A549 (cell line): ENCODE measurements around the gene TMEM101. TPM values are rescaled to one million over a fixed set of nuclear protein-coding genes. Genes with fewer than 3 reads are reported as not detected.

ENCODE experiments used
- ATAC-seq, 2 experiments: fragments of 200-7000 bp in 1 of 2; fragments of >200 bp in 1 of 2; cut with Nextera tagmentation in 1 of 2; cut with Tn5 transposase in 1 of 2; 3 replicates each; pipeline versions ENCODE4 v1.8.0 to v1.9.1; 2018 to 2020; ENCODE audit warnings: mild to moderate bottlenecking in 1 of 2, moderate library complexity in 1 of 2
- CTCF ChIA-PET: fragments of 300-600 bp; sonication (Branson Sonifier 250); formaldehyde crosslinking; extraction: SDS; loops from one replicate; lab custom pipeline; 2021; ENCODE audit warnings: antibody characterized with exemption, inconsistent platforms; lab: Yijun Ruan, JAX
- POLR2A ChIA-PET: fragments of 350-600 bp; formaldehyde crosslinking; extraction: SDS; loops from one replicate; lab custom pipeline; 2021; ENCODE audit warnings: antibody characterized with exemption, inconsistent platforms; lab: Yijun Ruan, JAX
- DNase-seq, 2 experiments: peaks; one replicate each; pipeline versions ENCODE4 v3.0.0 to v3.0.0-alpha.2; 2011 to 2016; ENCODE audit warnings: low read depth in 1 of 2, low spot score in 1 of 2
- FAIRE-seq: peaks from 2 replicates; lab custom pipeline; 2011; peaks lifted over from hg19 to GRCh38; lab: Jason Lieb, UNC
- H3K27ac ChIP-seq, 2 experiments: fragments of >200 bp; sonication (Bioruptor Twin); formaldehyde crosslinking; 3 replicates each; pipeline ENCODE4 v1.5.1; 2016 to 2017
- H3K4me1 ChIP-seq: fragments of >200 bp; sonication (Bioruptor Twin); formaldehyde crosslinking; 3 replicates; pipeline ENCODE4 v1.6.1; 2016
- H3K4me2 ChIP-seq: fragments of >200 bp; sonication (Bioruptor Twin); formaldehyde crosslinking; 3 replicates; pipeline ENCODE4 v1.6.1; 2016
- H3K4me3 ChIP-seq: fragments of >200 bp; sonication (Bioruptor Twin); formaldehyde crosslinking; 3 replicates; pipeline ENCODE4 v1.5.1; 2016
- H3K9me3 ChIP-seq: fragments of >200 bp; sonication (Bioruptor Twin); formaldehyde crosslinking; 3 replicates; pipeline ENCODE4 v1.6.1; 2016
- CBX2 ChIP-seq: fragments of 200-600 bp; sonication (generic); IDR thresholded peaks from 2 replicates; pipeline ENCODE4 v1.6.1; 2016; ENCODE audit warnings: low read depth, mild to moderate bottlenecking, borderline replicate concordance
- CEBPB ChIP-seq, 2 experiments: fragments of >200 bp in 1 of 2; sonication (Bioruptor Twin) in 1 of 2; formaldehyde crosslinking in 1 of 2; IDR thresholded peaks; 2 replicates each; pipeline ENCODE4 v1.6.1; 2012 to 2016
- CTCF ChIP-seq: fragments of >200 bp; sonication (Bioruptor Twin); formaldehyde crosslinking; IDR thresholded peaks from 3 replicates; pipeline ENCODE4 v1.5.1; 2016
- EHMT2 ChIP-seq: fragments of 200-600 bp; sonication (generic); IDR thresholded peaks from 2 replicates; pipeline ENCODE4 v1.6.1; 2016; ENCODE audit warnings: antibody characterized with exemption, low read depth, mild to moderate bottlenecking, moderate library complexity
- EP300 ChIP-seq, 2 experiments: fragments of >200 bp; sonication (Bioruptor Twin); formaldehyde crosslinking; IDR thresholded peaks; 2 replicates in 1 of 2; 3 replicates in 1 of 2; pipeline ENCODE4 v1.6.1; 2016 to 2017
- ESRRA ChIP-seq: fragments of 150-350 bp; IDR thresholded peaks from 2 replicates; pipeline ENCODE4 v1.6.1; 2014; ENCODE audit warnings: mild to moderate bottlenecking, low read length, borderline replicate concordance
- GATA3 ChIP-seq: IDR thresholded peaks from 2 replicates; pipeline ENCODE4 v1.6.1; 2012; ENCODE audit warnings: borderline replicate concordance
- HMGXB4 ChIP-seq: fragments of 250-450 bp; sonication (Bioruptor Pico); IDR thresholded peaks from 2 replicates; pipeline ENCODE4 v1.5.0; 2021; ENCODE audit warnings: mild to moderate bottlenecking, moderate library complexity, borderline replicate concordance
- HOXA7 ChIP-seq: fragments of 250-450 bp; sonication (Bioruptor Pico); IDR thresholded peaks from 2 replicates; pipeline ENCODE4 v1.5.0; 2020; ENCODE audit warnings: mild to moderate bottlenecking, moderate library complexity
- KDM1A ChIP-seq: fragments of 200-600 bp; sonication (generic); IDR thresholded peaks from 2 replicates; pipeline ENCODE4 v1.6.1; 2016; ENCODE audit warnings: low read depth, mild to moderate bottlenecking
- PHF8 ChIP-seq: fragments of 200-600 bp; sonication (generic); IDR thresholded peaks from 2 replicates; pipeline ENCODE4 v1.6.1; 2016; ENCODE audit warnings: low read depth, mild to moderate bottlenecking, antibody characterized with exemption, moderate library complexity, borderline replicate concordance
- POLR2A ChIP-seq: IDR thresholded peaks from 2 replicates; pipeline ENCODE4 v1.6.1; 2012; ENCODE audit warnings: mild to moderate bottlenecking, low read length
- POLR2AphosphoS2 ChIP-seq: conservative IDR thresholded peaks from 2 replicates; pipeline ENCODE4 v1.6.1; 2012; ENCODE audit warnings: low read length, improper control_type of control experiment, inconsistent platforms
- RNF2 ChIP-seq: fragments of 200-600 bp; sonication (generic); IDR thresholded peaks from 2 replicates; pipeline ENCODE4 v1.6.1; 2016; ENCODE audit warnings: low read depth, mild to moderate bottlenecking, antibody characterized with exemption, moderate library complexity, borderline replicate concordance
- SREBF2 ChIP-seq: fragments of 450-650 bp; IDR thresholded peaks from 2 replicates; pipeline ENCODE4 v1.6.1; 2014; ENCODE audit warnings: mild to moderate bottlenecking, moderate library complexity
- TFCP2L1 ChIP-seq: fragments of 250-450 bp; sonication (Bioruptor Pico); IDR thresholded peaks from 2 replicates; pipeline ENCODE4 v1.5.0; 2021; ENCODE audit warnings: mild to moderate bottlenecking
- ZFP36 ChIP-seq: fragments of 450-650 bp; IDR thresholded peaks from 2 replicates; pipeline ENCODE4 v1.6.1; 2014; ENCODE audit warnings: borderline replicate concordance; ENCODE audit not compliant: partially characterized antibody
- WGBS: methylation state at CpG from one replicate; pipeline ENCODE4 v1.1.6; 2017; ENCODE audit errors: missing lambda C conversion rate; 5-methylcytosine and 5-hydroxymethylcytosine counted together
- polyA plus RNA-seq, 4 experiments: library from polyadenylated mRNA; depleted of rRNA in 3 of 4; stranded (reverse); fragments of >200 nt; fragmentation: RNase III in 1 of 4; extraction: RNeasy Plus Mini Kit Qiagen cat#74134 plus additional on column Dnase treatment in 1 of 4; gene quantifications; 2 replicates in 3 of 4; 3 replicates in 1 of 4; pipeline ENCODE4 v1.2.3, GENCODE V29; 2011 to 2017
- TF ChIP-seq, protein P1 (sequence below): fragments of >200 bp; sonication (Bioruptor Twin); formaldehyde crosslinking; IDR thresholded peaks from 2 replicates; pipeline ENCODE4 v1.6.1; 2016
- TF ChIP-seq, protein P2 (sequence below): IDR thresholded peaks from 2 replicates; pipeline ENCODE4 v1.6.1; 2012
- TF ChIP-seq, protein P3 (sequence below): fragments of 450-650 bp; IDR thresholded peaks from 2 replicates; pipeline ENCODE4 v1.6.1; 2014; ENCODE audit warnings: antibody characterized with exemption

TMEM101 gene
- polyA plus RNA-seq, 2 of the 4 experiments (the other 2 are of a cell fraction): 32.2 to 38.2 TPM

DNA sequence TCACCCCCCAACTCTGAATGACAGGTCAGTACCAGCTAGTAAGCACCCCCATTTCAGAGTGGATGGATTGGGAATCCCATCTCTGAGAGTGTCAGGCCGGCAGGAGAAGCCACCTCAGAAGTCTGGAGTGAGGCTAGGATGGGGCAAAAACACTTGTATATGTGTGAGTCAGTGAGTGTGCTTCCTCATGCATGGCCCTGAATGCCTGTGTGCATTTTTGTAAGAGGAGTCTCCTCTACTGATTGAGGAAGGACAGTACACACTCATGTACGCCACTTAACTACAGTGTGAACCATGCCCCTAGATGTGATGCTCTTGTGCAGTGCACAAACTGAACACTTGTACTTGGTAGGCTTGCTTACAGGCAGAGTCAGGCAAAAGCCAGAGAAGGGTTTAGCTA, 32.6 kb downstream of the TMEM101 start:
- no peak for DNase-seq
- TF ChIP-seq PHF8: no peak
- TF ChIP-seq CTCF: no peak
- TF ChIP-seq, protein P1, sequence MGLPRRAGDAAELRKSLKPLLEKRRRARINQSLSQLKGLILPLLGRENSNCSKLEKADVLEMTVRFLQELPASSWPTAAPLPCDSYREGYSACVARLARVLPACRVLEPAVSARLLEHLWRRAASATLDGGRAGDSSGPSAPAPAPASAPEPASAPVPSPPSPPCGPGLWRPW: no peak
- no peak for TF ChIP-seq POLR2A
- no peak for TF ChIP-seq SREBF2
- TF ChIP-seq ZFP36: no peak
- TF ChIP-seq ESRRA: no peak
- TF ChIP-seq, protein P2, sequence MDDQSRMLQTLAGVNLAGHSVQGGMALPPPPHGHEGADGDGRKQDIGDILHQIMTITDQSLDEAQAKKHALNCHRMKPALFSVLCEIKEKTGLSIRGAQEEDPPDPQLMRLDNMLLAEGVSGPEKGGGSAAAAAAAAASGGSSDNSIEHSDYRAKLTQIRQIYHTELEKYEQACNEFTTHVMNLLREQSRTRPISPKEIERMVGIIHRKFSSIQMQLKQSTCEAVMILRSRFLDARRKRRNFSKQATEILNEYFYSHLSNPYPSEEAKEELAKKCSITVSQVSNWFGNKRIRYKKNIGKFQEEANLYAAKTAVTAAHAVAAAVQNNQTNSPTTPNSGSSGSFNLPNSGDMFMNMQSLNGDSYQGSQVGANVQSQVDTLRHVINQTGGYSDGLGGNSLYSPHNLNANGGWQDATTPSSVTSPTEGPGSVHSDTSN: no peak
- TF ChIP-seq HOXA7 (CRISPR knock-in tag): no peak
- no peak for TF ChIP-seq POLR2AphosphoS2
- TF ChIP-seq HMGXB4 (CRISPR knock-in tag): no peak
- TF ChIP-seq KDM1A: no peak
- TF ChIP-seq TFCP2L1: no peak
- no peak for TF ChIP-seq CEBPB (IDR thresholded peaks at IDR 0.05)
- no peak for TF ChIP-seq CBX2
- TF ChIP-seq, all 56 proteins: peak for 0
- Histone ChIP-seq H3K9me3 (no peaks in the 10 kb centered on the region), H3K4me1 (0 out of 3 replicates have a peak, but pooled peaks cover 8% of the 10 kb centered on the region), H3K4me3 (no peak overlapping the region), H3K27ac (no peak overlapping the region), H3K4me2 (no peak overlapping the region)
- ATAC-seq (no peak), FAIRE-seq (no peak)
- POLR2A ChIA-PET: no interaction called here
- CTCF ChIA-PET: interaction anchor here (0.8 to 8.7 kb wide), 15 partner anchors 10 to 186 kb away, joined by 3 to 107 read pairs (median 8); partner anchors contain the start of genes MPP2 and PPY
- 51% methylated on average over 2 of the region's 2 CpGs for WGBS

DNA sequence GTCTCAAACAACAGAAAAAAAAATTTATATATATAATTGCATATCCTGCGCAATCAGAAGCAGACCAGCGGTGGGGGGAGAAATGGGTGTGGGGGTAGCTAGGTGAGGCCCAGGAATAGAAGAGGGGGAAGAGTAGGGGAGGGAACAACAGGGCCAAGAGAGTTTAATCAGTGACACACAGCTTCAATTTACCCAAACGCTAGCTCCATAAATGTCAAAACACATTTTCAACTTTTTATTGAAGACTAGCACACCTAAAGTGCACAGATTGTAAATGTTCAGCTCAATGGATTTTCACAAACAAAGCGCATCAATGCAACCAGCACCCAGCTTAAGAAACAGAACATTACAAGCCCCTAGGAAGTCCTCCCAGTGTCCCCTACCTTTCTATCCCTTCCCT, 35.1 kb downstream of the TMEM101 start:
- CTCF ChIA-PET: interaction anchor here (0.6 to 8.7 kb wide), 9 partner anchors 9 to 417 kb away, joined by 3 to 107 read pairs (median 3); partner anchors contain the start of genes NAGS and PPY
- H3K4me2 ChIP-seq: no peak overlapping the region
- no peak overlapping the region for H3K27ac ChIP-seq
- POLR2A ChIA-PET: interaction anchor here (0.7 kb wide), 3 partner anchors 28 to 580 kb away, joined by 4 to 6 read pairs (median 4); no protein-coding TSS in a partner anchor
- no peaks in the 10 kb centered on the region for H3K9me3 ChIP-seq
- H3K4me3 ChIP-seq: no peak overlapping the region
- TF ChIP-seq EHMT2 (no peak), EP300 (IDR thresholded peaks at IDR 0.05) (no peak), GATA3 (no peak), RNF2 (no peak), ZFP36 (no peak)
- TF ChIP-seq, protein P3, sequence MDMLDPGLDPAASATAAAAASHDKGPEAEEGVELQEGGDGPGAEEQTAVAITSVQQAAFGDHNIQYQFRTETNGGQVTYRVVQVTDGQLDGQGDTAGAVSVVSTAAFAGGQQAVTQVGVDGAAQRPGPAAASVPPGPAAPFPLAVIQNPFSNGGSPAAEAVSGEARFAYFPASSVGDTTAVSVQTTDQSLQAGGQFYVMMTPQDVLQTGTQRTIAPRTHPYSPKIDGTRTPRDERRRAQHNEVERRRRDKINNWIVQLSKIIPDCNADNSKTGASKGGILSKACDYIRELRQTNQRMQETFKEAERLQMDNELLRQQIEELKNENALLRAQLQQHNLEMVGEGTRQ: no peak
- FAIRE-seq (no peak), DNase-seq (no peak), ATAC-seq (no peak)
- H3K4me1 ChIP-seq: 0 out of 3 replicates have a peak, but pooled peaks cover 8% of the 10 kb centered on the region
- 53% methylated on average over 4 of the region's 4 CpGs for WGBS
